ENCODE data around the gene ZNF273.
A peak's percentile ranks its signal among the peaks of the same experiment; 100 is the strongest.
"Not testable (repeated sequence)": the region's sequence is repeated elsewhere in the genome, so short reads cannot be mapped to it uniquely, and the experiment has no call there.

Gene ZNF273

GRCh38 chr7:64902806-64903721, at the start of gene ZNF273:
TSS of gene ZNF273 (plus strand) at chr7:64903273. CDS start at chr7:64903318, 45 bp downstream.
- H3K36me3 ChIP-seq: peaks cover 29% of the 10 kb centered on the region
- H4K20me1 ChIP-seq: peaks cover 12% of the 10 kb centered on the region
- peaks cover 21% of the 10 kb centered on the region for H3K4me1 ChIP-seq
- H3K9ac ChIP-seq: peak within 1 kb of the TSS; percentile 92
- H3K9me3 ChIP-seq: peaks cover 35% of the 10 kb centered on the region
- peak within 1 kb of the TSS; percentile 90 for H3K27ac ChIP-seq
- H3K4me2 ChIP-seq: peak within 1 kb of the TSS; percentile 80
- TF ChIP-seq Cebpa-rat (IDR thresholded peaks at IDR 0.05): no peak
- no peaks in the 10 kb centered on the region for H3K27me3 ChIP-seq
- peak within 1 kb of the TSS; percentile 89 for H3K4me3 ChIP-seq

DNA sequence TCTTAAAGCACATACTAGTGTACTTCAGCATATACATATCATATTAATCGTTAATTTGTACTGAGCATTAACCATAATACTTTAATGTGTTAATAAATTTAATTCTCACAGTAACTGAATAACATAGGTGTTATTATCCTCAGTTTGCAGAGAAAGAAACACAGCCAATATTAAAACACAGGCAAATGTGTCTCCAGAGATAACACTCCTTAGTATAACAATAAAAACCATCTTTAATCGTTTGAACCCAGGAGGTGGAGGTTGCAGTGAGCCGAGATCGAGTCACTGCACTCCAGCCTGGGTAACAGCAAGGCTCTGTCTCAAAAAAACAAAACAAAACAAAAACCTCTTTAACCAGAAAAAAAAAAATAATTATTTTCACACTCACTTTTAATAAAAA, 49.4 kb upstream of the ZNF273 start:
- no peaks in the 10 kb centered on the region for H3K36me3 ChIP-seq
- no peak overlapping the region for H3K9ac ChIP-seq
- no peaks in the 10 kb centered on the region for H3K4me1 ChIP-seq
- H3K4me2 ChIP-seq: no peak overlapping the region
- no peaks in the 10 kb centered on the region for H3K9me3 ChIP-seq
- H3K4me3 ChIP-seq: no peak overlapping the region
- no peaks in the 10 kb centered on the region for H4K20me1 ChIP-seq
- no peaks in the 10 kb centered on the region for H3K27me3 ChIP-seq
- H3K27ac ChIP-seq: no peak overlapping the region
- TF ChIP-seq Cebpa-rat (IDR thresholded peaks at IDR 0.05): no peak

- Histone ChIP-seq H3K4me3 (no peak overlapping the region), H4K20me1 (no peaks in the 10 kb centered on the region), H3K4me2 (no peak overlapping the region), H3K36me3 (no peaks in the 10 kb centered on the region), H3K9ac (no peak overlapping the region), H3K27me3 (no peaks in the 10 kb centered on the region), H3K4me1 (no peaks in the 10 kb centered on the region), H3K27ac (no peak overlapping the region), H3K9me3 (no peaks in the 10 kb centered on the region)
- no peak for TF ChIP-seq Cebpa-rat (IDR thresholded peaks at IDR 0.05)
Observed at GRCh38 chr7:64854969-64855368, 48.1 kb upstream of the ZNF273 start.

- no peaks in the 10 kb centered on the region for H3K27me3 ChIP-seq
- H3K9me3 ChIP-seq: peaks cover 17% of the 10 kb centered on the region
- H3K27ac ChIP-seq: no peak overlapping the region
- H3K9ac ChIP-seq: no peak overlapping the region
- H4K20me1 ChIP-seq: no peaks in the 10 kb centered on the region
- no peaks in the 10 kb centered on the region for H3K4me1 ChIP-seq
- no peak overlapping the region for H3K4me3 ChIP-seq
- H3K4me2 ChIP-seq: no peak overlapping the region
- peaks cover 4% of the 10 kb centered on the region; the same call in 1 of the 2 replicates for H3K36me3 ChIP-seq
- TF ChIP-seq Cebpa-rat (IDR thresholded peaks at IDR 0.05): no peak
Observed at GRCh38 chr7:64863021-64863420, 40.1 kb upstream of the ZNF273 start.

GRCh38 chr7:64863530-64863929, 39.5 kb upstream of the ZNF273 start:
- H3K4me1 ChIP-seq, H4K20me1 ChIP-seq, H3K9ac ChIP-seq, H3K4me3 ChIP-seq, H3K27ac ChIP-seq, H3K36me3 ChIP-seq, H3K27me3 ChIP-seq, H3K4me2 ChIP-seq: not testable (repeated sequence)
- H3K9me3 ChIP-seq: peaks cover 22% of the 10 kb centered on the region

- Histone ChIP-seq H3K27ac (no peak overlapping the region), H3K27me3 (no peaks in the 10 kb centered on the region), H4K20me1 (no peaks in the 10 kb centered on the region), H3K36me3 (peaks cover 4% of the 10 kb centered on the region; the same call in 1 of the 2 replicates), H3K9ac (no peak overlapping the region), H3K4me2 (no peak overlapping the region), H3K4me3 (no peak overlapping the region), H3K9me3 (peaks cover 25% of the 10 kb centered on the region), H3K4me1 (no peaks in the 10 kb centered on the region)
- no peak for TF ChIP-seq Cebpa-rat (IDR thresholded peaks at IDR 0.05)
Observed at GRCh38 chr7:64863969-64864368, 39.1 kb upstream of the ZNF273 start.

- H4K20me1 ChIP-seq: no peaks in the 10 kb centered on the region
- TF ChIP-seq Cebpa-rat (IDR thresholded peaks at IDR 0.05): no peak
- peaks cover 4% of the 10 kb centered on the region; the same call in 1 of the 2 replicates for H3K36me3 ChIP-seq
- no peaks in the 10 kb centered on the region for H3K4me1 ChIP-seq
- no peaks in the 10 kb centered on the region for H3K27me3 ChIP-seq
- no peak overlapping the region for H3K4me2 ChIP-seq
- H3K9ac ChIP-seq: no peak overlapping the region
- no peak overlapping the region for H3K4me3 ChIP-seq
- no peak overlapping the region for H3K27ac ChIP-seq
- peaks cover 45% of the 10 kb centered on the region for H3K9me3 ChIP-seq
Observed at GRCh38 chr7:64867863-64868440, 35.1 kb upstream of the ZNF273 start.

- Histone ChIP-seq H3K36me3 (no peaks in the 10 kb centered on the region), H3K4me2 (no peak overlapping the region), H3K27me3 (no peaks in the 10 kb centered on the region), H3K27ac (no peak overlapping the region), H3K9ac (no peak overlapping the region), H4K20me1 (no peaks in the 10 kb centered on the region), H3K4me1 (no peaks in the 10 kb centered on the region), H3K9me3 (peaks cover 40% of the 10 kb centered on the region), H3K4me3 (no peak overlapping the region)
- no peak for TF ChIP-seq Cebpa-rat (IDR thresholded peaks at IDR 0.05)
Observed at GRCh38 chr7:64868499-64868898, 34.6 kb upstream of the ZNF273 start.

DNA sequence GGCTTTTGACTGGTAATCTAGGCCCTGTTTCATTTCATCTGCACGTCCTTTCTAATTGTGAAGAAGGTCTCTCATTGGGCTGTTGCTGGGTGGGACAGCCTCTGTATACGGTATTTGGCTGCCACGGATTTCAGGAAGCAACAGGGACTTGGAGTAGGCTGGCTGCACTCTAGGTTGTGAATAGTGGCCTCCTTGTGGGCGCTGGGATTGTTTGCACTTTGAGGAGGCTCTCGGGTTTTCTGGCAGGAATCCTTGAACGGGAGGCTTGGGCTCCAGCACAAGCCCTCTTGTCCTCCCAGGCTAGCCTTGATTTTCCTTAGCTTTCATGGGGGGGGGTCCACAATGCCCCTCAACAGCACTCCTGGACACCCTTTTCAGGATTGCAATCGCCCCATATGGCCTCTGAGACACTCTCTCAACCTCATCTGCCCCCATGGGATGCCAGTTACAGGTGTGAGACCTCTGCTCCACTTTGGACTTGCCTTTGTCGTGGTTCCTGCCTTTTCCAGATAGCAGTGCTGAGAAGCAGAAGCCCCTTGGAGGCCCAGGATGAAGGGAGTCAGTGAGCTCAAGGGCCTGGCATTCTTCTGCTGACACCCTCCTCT, 33.9 kb upstream of the ZNF273 start:
- no peaks in the 10 kb centered on the region for H4K20me1 ChIP-seq
- peaks cover 39% of the 10 kb centered on the region for H3K9me3 ChIP-seq
- TF ChIP-seq Cebpa-rat (IDR thresholded peaks at IDR 0.05): no peak

More for the DNA sequence above, 33.9 kb upstream of the ZNF273 start:
- Histone ChIP-seq H3K4me1 (no peaks in the 10 kb centered on the region), H3K27ac (no peak overlapping the region), H3K9ac (no peak overlapping the region), H3K36me3 (no peaks in the 10 kb centered on the region), H3K4me3 (no peak overlapping the region), H3K27me3 (no peaks in the 10 kb centered on the region), H3K4me2 (no peak overlapping the region)

Data from BLaER1 (cell line).